Breast epithelium (tissue), 4 donors: Measurements from ENCODE around the gene DDIT4. TPM values are rescaled to one million over a fixed set of nuclear protein-coding genes. Genes with fewer than 3 reads are reported as not detected.
A peak's percentile ranks its signal among the peaks of the same experiment; 100 is the strongest.
"Not testable (repeated sequence)": the region's sequence is repeated elsewhere in the genome, so short reads cannot be mapped to it uniquely, and the experiment has no call there.

ENCODE experiments used
- DNase-seq, 2 donors: peaks; one replicate each; pipeline ENCODE4 v3.0.0-alpha.2; 2019; ENCODE audit warnings: low spot score in 2 of 2
- H3K27ac ChIP-seq, 2 donors: fragments of 200-600 bp; sonication (generic) in 1 of 2; one replicate each; pipeline ENCODE4 v1.5.1; 2016 to 2019; ENCODE audit warnings: mild to moderate bottlenecking in 1 of 2
- H3K27me3 ChIP-seq, 2 donors: fragments of 200-600 bp; sonication (generic) in 1 of 2; one replicate each; pipeline versions ENCODE4 v1.5.1 to v1.6.0; 2017 to 2019; ENCODE audit warnings: control low read depth in 1 of 2, mild to moderate bottlenecking in 1 of 2
- H3K36me3 ChIP-seq: fragments of 200-600 bp; one replicate; pipeline ENCODE4 v1.5.1; 2019
- H3K4me1 ChIP-seq, 2 donors: fragments of 200-600 bp; sonication (generic); one replicate each; pipeline ENCODE4 v1.5.1; 2016 to 2019; ENCODE audit warnings: control low read depth in 1 of 2
- H3K4me3 ChIP-seq, 3 donors: fragments of 200-600 bp; sonication (generic); 1 replicate in 2 of 3; 2 replicates in 1 of 3; pipeline ENCODE4 v1.5.1; 2016 to 2019; ENCODE audit warnings: mild to moderate bottlenecking in 3 of 3, moderate library complexity in 2 of 3
- H3K9me3 ChIP-seq, 2 donors: fragments of 200-600 bp; sonication (generic) in 1 of 2; one replicate each; pipeline ENCODE4 v1.5.1; 2016 to 2019; ENCODE audit warnings: control low read depth in 1 of 2
- POLR2A ChIP-seq: fragments of 450-650 bp; IDR thresholded peaks from one replicate; pipeline ENCODE4 v1.6.1; 2016; ENCODE audit warnings: antibody characterized with exemption, mild to moderate bottlenecking, moderate library complexity
- POLR2AphosphoS5 ChIP-seq, 3 donors: sonication (generic); formaldehyde crosslinking; IDR thresholded peaks; one replicate each; pipeline ENCODE4 v1.6.1; 2017; ENCODE audit warnings: antibody characterized with exemption in 3 of 3
- intact Hi-C: fragments of 100-400 bp; cut with DNase I; formaldehyde crosslinking; loops from one replicate; pipeline ENCODE4 v1.15.1; 2023; ENCODE audit warnings: low total_unique reads
- total RNA-seq, 3 donors: library from RNA; depleted of rRNA; stranded (reverse); fragments of >200 nt; gene quantifications; one replicate each; pipeline ENCODE4 v1.1.0, GENCODE V29; 2016
- TF ChIP-seq, protein P1 (sequence below), 3 donors: fragments of 450-650 bp; IDR thresholded peaks; one replicate each; pipeline ENCODE4 v1.5.1; 2016 to 2017; ENCODE audit warnings: antibody characterized with exemption in 3 of 3, mild to moderate bottlenecking in 3 of 3, moderate library complexity in 3 of 3

DDIT4 gene, protein sequence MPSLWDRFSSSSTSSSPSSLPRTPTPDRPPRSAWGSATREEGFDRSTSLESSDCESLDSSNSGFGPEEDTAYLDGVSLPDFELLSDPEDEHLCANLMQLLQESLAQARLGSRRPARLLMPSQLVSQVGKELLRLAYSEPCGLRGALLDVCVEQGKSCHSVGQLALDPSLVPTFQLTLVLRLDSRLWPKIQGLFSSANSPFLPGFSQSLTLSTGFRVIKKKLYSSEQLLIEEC
- 100 to 1,000 TPM; 183 to 555 (median 341) TPM for total RNA-seq

DNA sequence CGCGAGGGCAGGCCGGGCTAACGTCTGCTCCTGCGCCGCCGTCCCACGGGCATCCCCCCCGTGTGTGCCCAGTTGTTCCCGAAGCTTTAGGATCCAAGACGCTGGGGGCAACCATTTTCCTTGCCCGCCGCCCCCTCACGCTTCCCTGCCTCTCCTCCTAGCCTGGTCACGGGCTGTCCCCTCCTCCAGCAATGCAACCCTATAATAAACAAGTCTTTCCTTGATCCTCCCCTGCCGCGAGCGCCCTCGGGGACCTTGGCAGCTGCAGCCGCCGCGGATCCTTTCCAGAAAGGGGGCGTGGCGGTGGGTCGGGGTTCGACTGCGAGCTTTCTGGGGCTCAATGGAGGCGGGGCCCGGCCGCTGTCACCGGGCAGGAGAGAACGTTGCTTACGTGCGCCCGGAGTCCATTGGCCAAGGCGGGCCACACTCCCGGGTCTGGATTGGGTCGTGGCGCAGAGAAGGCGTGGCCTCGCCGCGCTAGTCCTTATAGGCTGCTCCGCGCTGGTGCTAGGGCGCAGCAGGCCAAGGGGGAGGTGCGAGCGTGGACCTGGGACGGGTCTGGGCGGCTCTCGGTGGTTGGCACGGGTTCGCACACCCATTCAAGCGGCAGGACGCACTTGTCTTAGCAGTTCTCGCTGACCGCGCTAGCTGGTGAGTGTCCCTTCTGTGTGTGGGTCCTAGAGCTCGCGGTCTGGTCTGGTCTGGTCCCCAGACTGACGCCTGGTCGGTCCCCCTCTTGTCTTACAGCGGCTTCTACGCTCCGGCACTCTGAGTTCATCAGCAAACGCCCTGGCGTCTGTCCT, at the start of gene DDIT4:
Gene DDIT4, plus strand, starts transcription at position 515 of the 803 bp plus-strand sequence. CDS start 293 bp downstream, outside the sequence.
- no peaks in the 10 kb centered on the region for H3K9me3 ChIP-seq
- H3K36me3 ChIP-seq: no peaks in the 10 kb centered on the region
- H3K27ac ChIP-seq: peak within 1 kb of the TSS; percentile 98 to 99
- DNase-seq: peak; percentile 99
- intact Hi-C loops: no loop called here
- TF ChIP-seq, protein P1, sequence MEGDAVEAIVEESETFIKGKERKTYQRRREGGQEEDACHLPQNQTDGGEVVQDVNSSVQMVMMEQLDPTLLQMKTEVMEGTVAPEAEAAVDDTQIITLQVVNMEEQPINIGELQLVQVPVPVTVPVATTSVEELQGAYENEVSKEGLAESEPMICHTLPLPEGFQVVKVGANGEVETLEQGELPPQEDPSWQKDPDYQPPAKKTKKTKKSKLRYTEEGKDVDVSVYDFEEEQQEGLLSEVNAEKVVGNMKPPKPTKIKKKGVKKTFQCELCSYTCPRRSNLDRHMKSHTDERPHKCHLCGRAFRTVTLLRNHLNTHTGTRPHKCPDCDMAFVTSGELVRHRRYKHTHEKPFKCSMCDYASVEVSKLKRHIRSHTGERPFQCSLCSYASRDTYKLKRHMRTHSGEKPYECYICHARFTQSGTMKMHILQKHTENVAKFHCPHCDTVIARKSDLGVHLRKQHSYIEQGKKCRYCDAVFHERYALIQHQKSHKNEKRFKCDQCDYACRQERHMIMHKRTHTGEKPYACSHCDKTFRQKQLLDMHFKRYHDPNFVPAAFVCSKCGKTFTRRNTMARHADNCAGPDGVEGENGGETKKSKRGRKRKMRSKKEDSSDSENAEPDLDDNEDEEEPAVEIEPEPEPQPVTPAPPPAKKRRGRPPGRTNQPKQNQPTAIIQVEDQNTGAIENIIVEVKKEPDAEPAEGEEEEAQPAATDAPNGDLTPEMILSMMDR (IDR thresholded peaks at IDR 0.05): no peak
- TF ChIP-seq POLR2A (peak; percentile 99), POLR2AphosphoS5 (IDR thresholded peaks at IDR 0.05) (peak; percentile 100)
- peaks cover 6 to 8% of the 10 kb centered on the region in 2 donors for H3K4me1 ChIP-seq
- peak within 1 kb of the TSS; percentile 89 to 98 (median 95) for H3K4me3 ChIP-seq
- no peaks in the 10 kb centered on the region for H3K27me3 ChIP-seq

DNA sequence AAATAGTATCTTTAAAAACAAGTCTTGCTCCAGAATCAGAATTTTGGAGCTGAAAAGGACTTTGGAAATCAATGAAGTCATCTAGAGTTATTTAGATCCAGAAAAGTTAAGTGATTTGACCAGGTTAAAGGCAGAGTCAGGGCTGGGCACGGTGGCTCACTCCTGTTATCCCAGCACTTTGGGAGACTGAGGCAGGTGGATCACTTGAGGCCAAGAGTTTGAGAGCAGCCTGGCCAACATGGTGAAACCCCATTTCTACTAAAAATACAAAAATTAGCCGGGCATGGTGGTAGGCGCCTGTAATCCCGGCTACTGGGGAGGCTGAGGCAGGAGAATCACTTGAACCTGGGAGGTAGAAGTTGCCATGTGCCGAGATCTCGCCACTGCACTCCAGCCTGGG, 49.5 kb upstream of the DDIT4 start:
- peak overlapping the region; percentile 53 to 78 for H3K27ac ChIP-seq
- H3K9me3 ChIP-seq, H3K4me3 ChIP-seq, H3K4me1 ChIP-seq, intact Hi-C loops, DNase-seq, H3K27me3 ChIP-seq, H3K36me3 ChIP-seq: not testable (repeated sequence)

DNA sequence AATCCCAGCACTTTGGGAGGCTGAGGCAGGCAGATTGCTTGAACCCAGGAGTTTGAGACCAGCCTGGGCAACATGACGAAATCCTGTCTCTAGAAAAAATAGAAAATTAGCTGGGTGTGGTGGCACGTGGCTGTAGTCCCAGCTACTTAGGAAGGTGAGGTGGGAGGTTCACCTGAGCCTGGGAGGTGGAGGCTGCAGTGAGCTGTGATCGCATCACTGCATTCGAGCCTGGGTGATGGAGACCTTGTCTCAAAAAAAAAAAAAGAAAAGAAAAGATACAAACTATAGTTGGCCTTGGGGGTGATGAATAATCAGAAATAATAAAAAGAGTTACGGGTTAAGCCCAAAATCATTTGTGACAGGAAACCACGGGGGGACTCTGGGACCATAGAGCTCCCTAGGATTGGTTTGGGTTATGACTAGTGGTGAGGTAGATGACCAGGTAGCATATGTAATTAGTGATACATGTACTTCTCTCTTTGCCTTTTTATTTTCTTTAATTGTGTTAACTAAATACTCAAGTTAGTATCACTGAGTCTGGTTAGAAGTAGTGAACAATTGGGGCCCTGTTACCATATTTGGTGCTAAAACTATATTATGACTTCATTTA, 47.2 kb upstream of the DDIT4 start:
- Histone ChIP-seq H3K27me3 (no peaks in the 10 kb centered on the region), H3K4me1 (peaks cover 0 to 10% of the 10 kb centered on the region in 2 donors), H3K27ac (no peak overlapping the region), H3K36me3 (no peaks in the 10 kb centered on the region), H3K9me3 (no peaks in the 10 kb centered on the region), H3K4me3 (no peak overlapping the region)
- intact Hi-C loops: no loop called here
- TF ChIP-seq, protein P1 (IDR thresholded peaks at IDR 0.05): no peak
- TF ChIP-seq POLR2AphosphoS5 (IDR thresholded peaks at IDR 0.05): no peak
- no peak for TF ChIP-seq POLR2A
- DNase-seq: no peak

DNA sequence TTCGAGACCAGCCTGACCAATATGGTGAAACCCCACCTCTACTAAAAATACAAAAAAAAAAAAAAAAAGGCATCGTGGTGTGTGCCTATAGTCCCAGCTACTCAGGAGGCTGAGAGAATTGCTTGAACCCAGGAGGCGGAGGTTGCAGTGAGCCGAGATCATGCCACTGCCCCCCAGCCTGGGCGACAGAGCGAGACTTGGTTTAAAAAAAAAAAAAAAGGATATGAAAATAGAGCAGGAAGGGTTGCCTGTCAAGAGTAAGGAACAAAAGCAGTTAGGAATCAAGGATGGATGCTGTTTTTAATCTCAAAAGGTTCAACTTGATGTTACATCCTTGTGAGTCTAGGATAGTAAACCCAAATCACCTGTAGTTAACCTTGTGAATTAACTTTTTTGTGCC, 45.9 kb upstream of the DDIT4 start:
- Histone ChIP-seq H3K27ac (peak overlapping the region; percentile 32 to 51), H3K27me3 (no peaks in the 10 kb centered on the region), H3K36me3 (no peaks in the 10 kb centered on the region), H3K4me1 (peaks cover 0 to 10% of the 10 kb centered on the region in 2 donors), H3K4me3 (no peak overlapping the region), H3K9me3 (no peaks in the 10 kb centered on the region)
- intact Hi-C loops: no loop called here
- no peak for TF ChIP-seq POLR2AphosphoS5 (IDR thresholded peaks at IDR 0.05)
- TF ChIP-seq, protein P1 (IDR thresholded peaks at IDR 0.05): no peak
- no peak for TF ChIP-seq POLR2A
- DNase-seq: no peak

DNA sequence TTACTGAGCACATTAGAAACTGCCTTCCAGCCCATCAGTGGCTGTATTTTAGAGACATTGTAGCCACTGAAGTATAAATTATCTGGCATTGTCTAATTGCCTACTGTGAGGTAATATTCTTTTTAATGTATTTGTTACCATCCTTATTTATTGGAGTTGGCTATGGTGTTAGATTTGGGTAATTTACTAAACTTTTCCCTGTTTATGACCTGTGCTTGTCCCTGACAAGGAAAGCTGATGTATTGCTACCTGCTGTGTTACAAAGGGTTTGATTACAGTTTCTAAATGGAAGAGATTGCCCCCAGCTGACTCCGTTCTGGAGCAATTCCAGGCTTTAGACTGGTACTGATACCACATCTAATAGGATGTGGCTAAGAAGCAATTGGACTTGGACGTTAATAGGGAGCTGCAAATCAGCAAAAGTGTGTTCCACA, 45.4 kb upstream of the DDIT4 start:
- no peaks in the 10 kb centered on the region for H3K27me3 ChIP-seq
- DNase-seq: no peak
- intact Hi-C loops: no loop called here
- H3K9me3 ChIP-seq: no peaks in the 10 kb centered on the region
- H3K27ac ChIP-seq: peak overlapping the region; percentile 32 to 51
- peaks cover 0 to 7% of the 10 kb centered on the region in 2 donors for H3K4me1 ChIP-seq
- H3K36me3 ChIP-seq: no peaks in the 10 kb centered on the region
- no peak overlapping the region for H3K4me3 ChIP-seq
- no peak for TF ChIP-seq POLR2AphosphoS5 (IDR thresholded peaks at IDR 0.05)
- TF ChIP-seq, protein P1 (IDR thresholded peaks at IDR 0.05): no peak
- no peak for TF ChIP-seq POLR2A
